GM18511 (cell line): Measurements from ENCODE around the gene ZNF445.
"Not testable (repeated sequence)": the region's sequence is repeated elsewhere in the genome, so short reads cannot be mapped to it uniquely, and the experiment has no call there.

ENCODE experiments used
- ATAC-seq: cut with Tn5 transposase; IDR thresholded peaks from one replicate; pipeline ENCODE4 v1.9.1; 2021; ENCODE audit warnings: mild to moderate bottlenecking, moderate library complexity; ENCODE audit not compliant: unreplicated experiment

The ZNF445 gene

DNA sequence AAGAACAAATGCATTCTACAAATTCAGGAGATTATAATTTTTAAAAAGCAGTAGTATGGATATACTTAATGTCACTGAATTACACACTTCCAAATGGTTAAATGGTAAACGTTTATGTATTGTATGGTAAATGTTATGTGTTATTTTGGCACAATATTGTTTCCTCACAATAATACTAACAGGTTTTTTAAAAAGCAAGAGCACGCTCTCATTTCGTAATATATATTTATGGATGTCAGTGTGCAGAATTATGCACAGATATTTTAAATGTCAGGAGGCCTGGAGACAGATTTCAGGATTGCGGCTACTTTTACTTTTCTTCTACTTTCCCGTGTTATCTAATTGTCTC is 533 bp downstream of the ZNF445 start:
- ATAC-seq, result no peak

DNA sequence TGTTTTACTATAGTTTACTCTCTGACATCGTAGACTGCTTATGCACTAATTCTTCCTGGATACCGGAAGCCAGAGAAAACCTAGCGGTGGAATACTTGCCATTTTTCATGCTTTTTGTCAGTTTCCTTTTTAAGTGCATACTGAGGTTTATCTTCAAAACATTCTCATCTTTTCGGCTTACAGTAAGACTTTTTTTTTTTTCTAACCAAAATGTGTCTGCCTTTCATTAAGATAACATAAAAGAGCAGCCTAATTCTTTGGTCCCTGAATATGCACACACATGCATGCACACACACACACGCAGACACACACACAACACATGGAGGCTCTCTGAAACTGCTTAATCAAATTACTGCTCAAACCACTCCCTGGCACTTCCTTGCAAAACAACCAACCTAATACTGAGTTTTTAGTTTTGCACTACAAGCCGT is 1.3 kb downstream of the ZNF445 start:
- no peak for ATAC-seq

DNA sequence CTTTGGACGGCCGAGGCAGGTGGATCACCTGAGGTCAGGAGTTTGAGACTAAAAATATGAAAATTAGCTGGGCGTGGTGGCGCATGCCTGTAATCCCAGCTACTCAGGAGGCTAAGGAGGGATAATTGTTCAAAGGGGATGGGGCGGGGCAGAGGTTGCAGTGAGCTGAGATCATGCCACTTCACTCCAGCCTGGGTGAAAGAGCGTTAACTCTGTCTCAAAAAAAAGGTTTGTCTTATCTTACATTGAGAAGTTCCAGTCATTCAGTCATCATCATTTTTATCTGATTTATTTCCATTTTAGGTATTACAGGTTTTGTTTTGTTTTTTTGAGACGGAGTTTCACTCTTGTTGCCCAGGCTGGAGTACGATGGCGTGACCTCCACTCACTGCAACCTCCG is 2.6 kb downstream of the ZNF445 start:
- ATAC-seq, result not testable (repeated sequence)

DNA sequence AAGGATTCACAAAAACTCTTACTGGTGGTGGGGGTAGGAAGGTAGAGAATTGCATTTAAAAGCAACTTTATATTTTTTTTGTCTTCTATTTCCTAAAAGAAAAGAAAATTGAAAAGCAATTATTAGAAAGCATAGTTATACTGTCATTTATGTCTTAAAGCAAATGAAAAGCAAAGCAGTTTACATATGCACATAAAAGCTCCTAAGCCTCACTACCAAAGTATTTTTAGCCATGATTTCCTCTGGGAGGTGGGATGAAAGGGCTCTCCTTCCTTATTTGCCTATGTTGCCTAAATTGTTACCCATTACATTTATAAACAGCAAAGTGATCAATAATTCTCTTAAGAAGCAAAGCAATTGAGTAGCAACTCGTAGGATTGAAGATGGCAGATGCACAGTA is 7.0 kb downstream of the ZNF445 start:
- ATAC-seq, result no peak

- ATAC-seq, result no peak
Measured at GRCh38 chr3:44469914-44470313, 7.6 kb downstream of the ZNF445 start.

DNA sequence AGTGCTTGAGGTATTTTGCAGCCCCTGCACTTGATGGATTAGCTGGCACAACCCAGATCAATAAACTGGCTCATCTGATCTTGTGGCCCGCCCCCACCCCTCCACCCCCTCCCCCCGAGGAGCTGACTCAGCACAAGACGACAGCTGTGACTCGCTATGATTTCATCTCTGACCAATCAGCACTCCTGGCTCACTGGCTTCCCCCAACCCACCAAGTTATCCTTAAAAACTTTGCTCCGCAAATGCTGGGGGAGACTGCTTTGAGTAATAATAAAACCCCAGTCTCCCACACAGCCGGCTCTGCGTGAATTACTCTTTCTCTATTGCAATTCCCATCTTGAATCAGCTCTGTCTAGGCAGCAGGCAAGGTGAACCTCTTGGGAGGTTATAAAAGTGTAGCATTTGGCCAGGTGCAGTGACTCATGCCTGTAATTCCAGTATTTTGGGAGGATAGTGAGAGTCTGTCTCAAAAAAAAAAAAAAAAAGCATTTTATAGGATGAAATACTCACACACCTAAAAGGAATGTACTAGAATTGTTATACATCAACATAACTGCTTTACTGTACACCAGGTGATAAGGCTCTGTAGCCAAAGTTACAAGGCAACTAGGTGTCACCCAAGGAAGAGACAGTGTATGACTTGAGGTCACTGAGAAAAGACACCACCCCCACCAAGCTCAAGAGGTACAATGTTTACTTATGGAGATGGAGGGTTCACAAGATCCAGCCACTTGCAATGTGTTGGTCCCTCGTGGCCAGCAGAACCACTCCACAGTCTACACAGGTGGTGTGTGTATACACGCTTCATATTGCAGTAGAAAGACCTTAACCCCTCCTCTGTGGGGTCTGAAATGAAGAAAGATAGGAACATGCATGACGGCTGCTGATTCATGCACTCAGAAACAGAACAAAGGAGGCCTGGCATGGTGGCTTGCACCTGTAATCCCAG is 8.6 kb downstream of the ZNF445 start:
- ATAC-seq, result no peak

DNA sequence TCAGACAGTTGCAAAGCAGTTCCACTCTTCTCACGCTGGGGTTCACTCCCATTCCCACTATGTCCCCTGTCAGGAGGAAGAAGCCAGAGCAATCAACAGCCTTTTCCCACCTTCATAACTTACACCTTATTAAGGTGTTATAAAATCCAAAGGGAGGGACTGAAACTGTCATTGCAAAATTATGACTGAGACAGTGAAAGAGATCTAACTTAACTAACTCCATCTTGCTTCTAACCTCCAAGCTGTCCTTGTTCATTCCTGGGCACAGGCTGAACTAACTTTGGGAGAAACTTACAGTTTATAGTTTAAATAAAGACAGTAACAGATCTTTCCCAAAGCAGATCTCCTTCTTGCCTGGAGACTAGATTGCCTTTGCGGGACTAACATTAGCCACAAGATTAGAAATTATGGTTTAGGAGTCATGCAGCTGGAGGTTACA is 9.4 kb downstream of the ZNF445 start:
- ATAC-seq, result not testable (repeated sequence)

- no peak for ATAC-seq
Measured at GRCh38 chr3:44467241-44467640, 10.2 kb downstream of the ZNF445 start.

DNA sequence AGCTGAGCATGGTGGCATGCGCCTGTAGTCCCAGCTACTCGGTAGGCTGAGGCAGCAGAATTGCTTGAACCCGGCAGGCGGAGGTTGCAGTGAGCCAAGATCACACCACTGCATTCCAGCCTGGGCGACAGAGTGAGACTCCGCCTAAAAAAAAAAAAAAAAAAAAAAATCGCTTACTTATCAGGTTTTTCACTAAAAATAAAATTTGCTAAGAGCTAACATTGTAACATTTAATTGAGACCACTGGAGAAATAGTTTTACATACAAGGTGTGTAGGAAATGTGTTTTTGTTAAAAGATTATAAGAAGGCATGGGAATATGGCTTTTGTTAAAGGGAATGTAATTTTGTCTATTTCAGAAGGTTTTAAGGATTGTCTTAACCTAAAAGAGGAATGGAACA is 12.6 kb downstream of the ZNF445 start:
- ATAC-seq, result not testable (repeated sequence)

GRCh38 chr3:44464509-44464908 is 13.0 kb downstream of the ZNF445 start:
- ATAC-seq, result no peak

- ATAC-seq, result not testable (repeated sequence)
Measured at GRCh38 chr3:44460050-44460449, 17.4 kb downstream of the ZNF445 start.

- no peak for ATAC-seq
Measured at GRCh38 chr3:44455318-44455717, 22.2 kb downstream of the ZNF445 start.

GRCh38 chr3:44454258-44454657 is 23.2 kb downstream of the ZNF445 start:
- no peak for ATAC-seq

DNA sequence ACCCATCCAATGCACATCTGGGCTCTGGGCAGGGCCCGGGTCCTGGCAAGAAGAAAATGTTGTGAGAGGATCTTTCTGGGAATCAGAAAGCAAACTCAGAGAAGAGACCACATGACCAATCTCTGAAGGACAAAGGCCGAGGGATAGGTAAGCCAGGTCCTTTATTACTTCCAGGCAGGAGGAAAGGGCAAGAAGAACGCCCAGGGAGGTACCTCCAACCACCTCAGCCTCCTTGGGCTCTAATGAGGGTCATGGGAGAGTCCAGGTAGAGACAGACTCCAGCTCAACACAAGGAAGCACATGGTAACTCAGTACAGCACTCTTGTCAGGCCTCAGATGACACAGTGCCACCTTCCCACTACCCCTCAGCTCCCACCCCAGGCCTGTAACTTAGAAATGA is 26.0 kb downstream of the ZNF445 start:
- ATAC-seq, result no peak

DNA sequence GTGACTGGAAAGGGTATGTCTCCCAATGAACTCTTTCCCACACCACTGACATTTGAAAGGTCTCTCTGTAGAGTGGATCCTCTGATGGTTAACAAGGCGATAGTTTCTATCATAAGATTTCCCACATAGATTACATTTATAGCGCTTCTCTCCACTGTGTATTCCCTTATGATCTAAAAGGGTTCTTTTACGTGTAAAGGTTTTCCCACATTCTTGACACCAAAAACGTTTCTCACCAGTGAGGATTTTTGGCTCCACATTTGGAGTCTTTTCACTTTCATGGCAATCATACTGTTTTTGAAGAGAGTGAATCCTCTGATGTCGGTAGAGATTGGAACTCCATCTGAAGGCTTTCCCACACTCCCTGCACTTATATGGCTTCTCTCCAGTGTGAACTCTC is 30.5 kb downstream of the ZNF445 start:
- ATAC-seq, result no peak

DNA sequence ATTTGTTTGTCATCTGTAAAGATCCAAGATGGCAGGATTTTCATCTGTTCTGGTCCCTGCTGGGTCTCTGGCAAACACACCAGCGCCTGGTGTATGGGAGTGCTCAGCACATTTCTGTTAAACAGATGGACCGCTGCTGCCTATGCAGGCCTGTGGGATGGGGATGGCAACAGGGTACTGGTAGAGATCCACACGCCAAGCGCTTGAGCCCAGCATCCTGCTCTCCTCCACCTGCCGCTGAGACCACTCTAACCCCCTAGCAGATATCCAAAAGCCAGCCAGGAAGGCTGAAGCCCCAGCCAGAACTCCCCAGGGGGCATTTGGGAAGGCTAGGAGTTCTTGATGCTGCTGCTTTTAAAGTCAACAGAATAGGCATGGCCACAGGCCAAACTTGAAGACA is 31.7 kb downstream of the ZNF445 start:
- ATAC-seq, result no peak

- ATAC-seq, result no peak
Measured at GRCh38 chr3:44444896-44445691, 32.4 kb downstream of the ZNF445 start.

- no peak for ATAC-seq
Measured at GRCh38 chr3:44444437-44444836, 33.0 kb downstream of the ZNF445 start.

- no peak for ATAC-seq
Measured at GRCh38 chr3:44442596-44443309, 34.7 kb downstream of the ZNF445 start.

GRCh38 chr3:44439499-44440295 is 37.8 kb downstream of the ZNF445 start:
- ATAC-seq, result peak; percentile 97
